GM23338 (cell line): ENCODE results near the gene DHFR. TPM values are rescaled to one million over a fixed set of nuclear protein-coding genes. Genes with fewer than 3 reads are reported as not detected.

Experiments
- ATAC-seq: fragments of 200-7000 bp; cut with Tn5 transposase; 3 replicates; pipeline ENCODE4 v1.9.1; 2020
- DNase-seq: peaks from one replicate; pipeline ENCODE4 v3.0.0-alpha.2; 2015; ENCODE audit warnings: low spot score
- H2AFZ ChIP-seq: fragments of 200-600 bp; sonication (generic); 2 replicates; pipeline ENCODE4 v1.8.0; 2016; ENCODE audit warnings: antibody characterized with exemption, mild to moderate bottlenecking, moderate library complexity
- H3F3A ChIP-seq: fragments of 200-600 bp; sonication (generic); replicated peaks from 2 replicates; pipeline ENCODE4 v1.8.0; 2017; ENCODE audit warnings: antibody characterized with exemption, mixed run types, low read depth
- H3K27ac ChIP-seq: fragments of 200-600 bp; sonication (generic); 2 replicates; pipeline ENCODE4 v1.6.1; 2016; ENCODE audit warnings: low read depth
- H3K27me3 ChIP-seq: fragments of 200-600 bp; sonication (generic); 2 replicates; pipeline ENCODE4 v1.8.0; 2016; ENCODE audit warnings: mild to moderate bottlenecking, mixed run types, moderate library complexity; ENCODE audit not compliant: insufficient read depth
- H3K36me3 ChIP-seq: fragments of 200-600 bp; sonication (generic); 2 replicates; pipeline ENCODE4 v1.8.0; 2016; ENCODE audit warnings: mild to moderate bottlenecking; ENCODE audit not compliant: insufficient read depth
- H3K4me1 ChIP-seq: fragments of 200-600 bp; sonication (generic); 2 replicates; pipeline ENCODE4 v1.8.0; 2016; ENCODE audit warnings: mild to moderate bottlenecking, moderate library complexity; ENCODE audit not compliant: insufficient read depth
- H3K4me2 ChIP-seq: fragments of 200-600 bp; sonication (generic); 2 replicates; pipeline ENCODE4 v1.7.1; 2017; ENCODE audit warnings: mixed run types
- H3K4me3 ChIP-seq: fragments of 200-600 bp; sonication (generic); 2 replicates; pipeline ENCODE4 v1.6.1; 2016; ENCODE audit warnings: mixed run types
- H3K79me2 ChIP-seq: fragments of 200-600 bp; sonication (generic); replicated peaks from 2 replicates; pipeline ENCODE4 v1.8.0; 2017; ENCODE audit warnings: mild to moderate bottlenecking; ENCODE audit not compliant: insufficient read depth
- H3K9me2 ChIP-seq: fragments of 200-600 bp; sonication (generic); 2 replicates; pipeline ENCODE4 v1.8.0; 2017; ENCODE audit not compliant: insufficient read depth
- H4K20me1 ChIP-seq: fragments of 200-600 bp; sonication (generic); replicated peaks from 2 replicates; pipeline ENCODE4 v1.8.0; 2017; ENCODE audit warnings: mild to moderate bottlenecking; ENCODE audit not compliant: insufficient read depth
- H3K27ac Mint-ChIP-seq: 2 replicates; pipeline ENCODE4 v1.8.0; 2020; ENCODE audit warnings: inconsistent platforms, mild to moderate bottlenecking, moderate library complexity, mixed read lengths
- H3K27me3 Mint-ChIP-seq: 3 replicates; pipeline ENCODE4 v1.8.0; 2022; ENCODE audit warnings: low read depth, mild to moderate bottlenecking, moderate library complexity, mixed read lengths, inconsistent platforms; ENCODE audit not compliant: insufficient read depth, poor library complexity
- H3K36me3 Mint-ChIP-seq: 3 replicates; pipeline ENCODE4 v1.8.0; 2021; ENCODE audit warnings: low read depth, mild to moderate bottlenecking, inconsistent platforms, moderate library complexity, mixed read lengths
- H3K4me1 Mint-ChIP-seq: 3 replicates; pipeline ENCODE4 v1.8.0; 2020; ENCODE audit warnings: mild to moderate bottlenecking, inconsistent platforms, mixed read lengths
- H3K4me3 Mint-ChIP-seq: 3 replicates; pipeline ENCODE4 v1.8.0; 2021; ENCODE audit warnings: moderate library complexity, mild to moderate bottlenecking, inconsistent platforms, mixed read lengths
- H3K9me3 Mint-ChIP-seq: 3 replicates; pipeline ENCODE4 v1.8.0; 2020; ENCODE audit warnings: moderate library complexity, mild to moderate bottlenecking, inconsistent platforms, mixed read lengths
- CREB1 ChIP-seq: fragments of 250-450 bp; sonication (Bioruptor Pico); IDR thresholded peaks from 2 replicates; pipeline ENCODE4 v1.5.0; 2020; ENCODE audit warnings: low read depth, mild to moderate bottlenecking, moderate library complexity
- CTCF ChIP-seq, 2 experiments: fragments of 200-600 bp in 1 of 2; sonication (generic) in 1 of 2; conservative IDR thresholded peaks; 2 replicates each; pipeline versions ENCODE4 v1.5.1 to v1.6.1; 2016 to 2017; ENCODE audit warnings: antibody characterized with exemption in 2 of 2, low read depth in 2 of 2, mild to moderate bottlenecking in 2 of 2, moderate library complexity in 1 of 2
- ETS1 ChIP-seq: IDR thresholded peaks from 2 replicates; pipeline ENCODE4 v1.6.1; 2016; ENCODE audit warnings: antibody characterized with exemption
- EZH2 ChIP-seq: fragments of 200-600 bp; sonication (generic); IDR thresholded peaks from one replicate; pipeline ENCODE4 v1.8.0; 2017; ENCODE audit warnings: antibody characterized with exemption, mild to moderate bottlenecking, low read depth; ENCODE audit not compliant: unreplicated experiment
- EZH2phosphoT487 ChIP-seq: fragments of 200-600 bp; sonication (generic); IDR thresholded peaks from one replicate; pipeline ENCODE4 v1.8.1; 2018; ENCODE audit warnings: antibody characterized with exemption; ENCODE audit not compliant: unreplicated experiment
- JUNB ChIP-seq: IDR thresholded peaks from one replicate; pipeline ENCODE4 v1.6.1; 2016; ENCODE audit warnings: antibody characterized with exemption; ENCODE audit not compliant: unreplicated experiment
- NANOG ChIP-seq: IDR thresholded peaks from 2 replicates; pipeline ENCODE4 v1.6.1; 2016; ENCODE audit warnings: antibody characterized with exemption, borderline replicate concordance
- POLR2AphosphoS5 ChIP-seq: IDR thresholded peaks from 2 replicates; pipeline ENCODE4 v1.6.1; 2016; ENCODE audit warnings: antibody characterized with exemption, low read depth
- REST ChIP-seq: IDR thresholded peaks from one replicate; pipeline ENCODE4 v1.6.1; 2018; ENCODE audit warnings: antibody characterized with exemption; ENCODE audit not compliant: unreplicated experiment
- STAT1 ChIP-seq: IDR thresholded peaks from one replicate; pipeline ENCODE4 v1.6.1; 2016; ENCODE audit warnings: antibody characterized with exemption; ENCODE audit not compliant: unreplicated experiment
- ZNF114 ChIP-seq: fragments of 250-450 bp; sonication (Bioruptor Pico); IDR thresholded peaks from 2 replicates; pipeline ENCODE4 v1.5.0; 2020; ENCODE audit warnings: mild to moderate bottlenecking, moderate library complexity
- ZNF331 ChIP-seq: fragments of 250-450 bp; sonication (Bioruptor Pico); IDR thresholded peaks from 2 replicates; pipeline ENCODE4 v1.5.0; 2020; ENCODE audit warnings: low read depth, mild to moderate bottlenecking, moderate library complexity
- ZNF462 ChIP-seq: fragments of 250-450 bp; sonication (Bioruptor Pico); IDR thresholded peaks from 2 replicates; pipeline ENCODE4 v1.5.0; 2020; ENCODE audit warnings: mild to moderate bottlenecking, moderate library complexity
- polyA plus RNA-seq: library from polyadenylated mRNA; unstranded; fragments of >200 nt; fragmentation: Nextera tagmentation; extraction: Ambion mirVana; gene quantifications from 2 replicates; pipeline ENCODE4 v1.2.1, GENCODE V29; 2016
- total RNA-seq: library from RNA; depleted of rRNA; stranded (reverse); fragments of >200 nt; shearing (Covaris generic); gene quantifications from 2 replicates; pipeline ENCODE4 v1.2.3, GENCODE V29; 2014

Gene DHFR
- total and polyA plus RNA-seq, 2 experiments from 2014 or later, result 56.2 to 95.6 TPM

- Mint-ChIP-seq H3K27me3 (no peaks in the 10 kb centered on the region), H3K27ac (no peak overlapping the region), H3K4me1 (no peaks in the 10 kb centered on the region), H3K9me3 (no peaks in the 10 kb centered on the region), H3K36me3 (peaks cover 78% of the 10 kb centered on the region), H3K4me3 (no peak overlapping the region)
- Histone ChIP-seq H3F3A (no peaks in the 10 kb centered on the region), H4K20me1 (no peaks in the 10 kb centered on the region), H3K4me1 (no peaks in the 10 kb centered on the region), H3K4me3 (no peak overlapping the region), H3K27me3 (no peaks in the 10 kb centered on the region), H2AFZ (no peak overlapping the region), H3K27ac (no peak overlapping the region), H3K9me2 (no peaks in the 10 kb centered on the region), H3K79me2 (no peaks in the 10 kb centered on the region), H3K4me2 (no peak overlapping the region), H3K36me3 (peaks cover 25% of the 10 kb centered on the region)
- TF ChIP-seq POLR2AphosphoS5 (no peak), CREB1 (CRISPR knock-in tag) (no peak), ZNF462 (CRISPR knock-in tag) (no peak), EZH2phosphoT487 (no peak), JUNB (no peak), EZH2 (no peak), CTCF (conservative IDR thresholded peaks at IDR 0.05; ENCODE audit: low read depth in 2 of 2) (no peak), NANOG (no peak), ETS1 (no peak), STAT1 (no peak), ZNF114 (CRISPR knock-in tag) (no peak), REST (no peak), ZNF331 (CRISPR knock-in tag) (no peak)
- no peak for DNase-seq
- no peak for ATAC-seq
Observed at GRCh38 chr5:80634193-80634592, 20.6 kb downstream of the DHFR start.
